T-cell (primary cell): Measurements from ENCODE around the gene PRKCB. TPM values are rescaled to one million over a fixed set of nuclear protein-coding genes. Genes with fewer than 3 reads are reported as not detected.
A peak's percentile ranks its signal among the peaks of the same experiment; 100 is the strongest.
"Not testable (repeated sequence)": the region's sequence is repeated elsewhere in the genome, so short reads cannot be mapped to it uniquely, and the experiment has no call there.

Experiments
- ATAC-seq, 4 experiments: fragments of 200-7000 bp in 3 of 4; fragments of 150-1000 bp in 1 of 4; cut with Tn5 transposase; replicated peaks in 1 of 4; 1 replicate in 3 of 4; 2 replicates in 1 of 4; pipeline ENCODE4 v1.10.0; 2021; ENCODE audit warnings: moderate library complexity in 3 of 4, mild to moderate bottlenecking in 2 of 4, moderate number of reproducible peaks in 1 of 4
- CTCF ChIA-PET, 2 donors: fragments of 300-600 bp; sonication (Branson Sonifier 250); formaldehyde crosslinking; loops; one replicate each; lab custom pipeline; 2022; ENCODE audit warnings: antibody characterized with exemption in 2 of 2; lab: Charles Lee
- POLR2A ChIA-PET, 2 donors: fragments of 300-600 bp; sonication (Branson Sonifier 250); formaldehyde crosslinking; loops; one replicate each; lab custom pipeline; 2022; ENCODE audit warnings: antibody characterized with exemption in 2 of 2; lab: Charles Lee
- DNase-seq, 35 experiments: peaks; one replicate each; pipeline versions ENCODE4 v3.0.0 to v3.0.0-alpha.2; 2013 to 2023
- H3K27ac ChIP-seq: one replicate; pipeline ENCODE4 v1.5.1; 2013; ENCODE audit warnings: low read length
- H3K27me3 ChIP-seq, 2 experiments: replicated peaks in 1 of 2; 1 replicate in 1 of 2; 2 replicates in 1 of 2; pipeline versions ENCODE4 v1.6.1 to v1.7.0; 2013; ENCODE audit warnings: low read length in 1 of 2, mixed read lengths in 1 of 2; ENCODE audit not compliant: control insufficient read depth in 2 of 2, insufficient read depth in 2 of 2; ENCODE audit errors: extremely low read depth in 1 of 2
- H3K36me3 ChIP-seq, 2 donors: 1 replicate in 1 of 2; 2 replicates in 1 of 2; pipeline versions ENCODE4 v1.6.1 to v1.7.0; 2013; ENCODE audit warnings: low read length in 1 of 2; ENCODE audit not compliant: control insufficient read depth in 2 of 2, insufficient read depth in 1 of 2; ENCODE audit errors: extremely low read depth in 1 of 2
- H3K4me1 ChIP-seq, 2 experiments: 1 replicate in 1 of 2; 2 replicates in 1 of 2; pipeline versions ENCODE4 v1.6.1 to v1.7.0; 2013; ENCODE audit warnings: low read length in 2 of 2, mixed read lengths in 1 of 2; ENCODE audit not compliant: insufficient read depth in 2 of 2, control insufficient read depth in 1 of 2; ENCODE audit errors: extremely low read depth in 1 of 2
- H3K4me3 ChIP-seq, 2 donors: 1 replicate in 1 of 2; 2 replicates in 1 of 2; pipeline versions ENCODE4 v1.5.1 to v1.7.0; 2013; ENCODE audit warnings: mild to moderate bottlenecking in 2 of 2, low read length in 1 of 2, moderate library complexity in 1 of 2; ENCODE audit not compliant: control insufficient read depth in 1 of 2; ENCODE audit errors: extremely low read depth in 1 of 2
- H3K9me3 ChIP-seq: 2 replicates; pipeline ENCODE4 v1.7.0; 2013
- H3K27ac Mint-ChIP-seq, 2 donors: one replicate each; pipeline ENCODE4 v1.8.0; 2020 to 2021; ENCODE audit warnings: mild to moderate bottlenecking in 2 of 2, mixed read lengths in 2 of 2
- H3K27me3 Mint-ChIP-seq, 2 donors: one replicate each; pipeline ENCODE4 v1.8.0; 2021 to 2022; ENCODE audit warnings: mixed read lengths in 2 of 2
- H3K36me3 Mint-ChIP-seq: one replicate; pipeline ENCODE4 v1.8.0; 2021; ENCODE audit warnings: mixed read lengths
- H3K4me1 Mint-ChIP-seq, 3 donors: one replicate each; pipeline ENCODE4 v1.8.0; 2020 to 2022; ENCODE audit warnings: mixed read lengths in 3 of 3, mild to moderate bottlenecking in 1 of 3
- H3K4me3 Mint-ChIP-seq, 3 donors: one replicate each; pipeline ENCODE4 v1.8.0; 2020 to 2022; ENCODE audit warnings: mild to moderate bottlenecking in 3 of 3, mixed read lengths in 3 of 3, moderate library complexity in 3 of 3
- H3K9me3 Mint-ChIP-seq, 3 donors: one replicate each; pipeline ENCODE4 v1.8.0; 2020 to 2022; ENCODE audit warnings: mixed read lengths in 3 of 3
- WGBS: methylation state at CpG from one replicate; pipeline ENCODE4 v1.1.5; 2013; ENCODE audit warnings: missing lambda C conversion rate; ENCODE audit not compliant: insufficient coverage; 5-methylcytosine and 5-hydroxymethylcytosine counted together
- total RNA-seq, 35 experiments: library from RNA in 6 of 35; stranded (reverse) in 6 of 35; fragments of 120-200 nt in 1 of 35; gene quantifications; one replicate each; pipeline versions ENCODE4 v1.2.1 to v1.2.4 and lab custom pipeline; 2013 to 2026

The PRKCB gene
- total RNA-seq, 5 donors from 2014 or later (not counting 1 experiment from before 2014, with no cell fraction given), result 84.7 to 114 (median 105) TPM

DNA sequence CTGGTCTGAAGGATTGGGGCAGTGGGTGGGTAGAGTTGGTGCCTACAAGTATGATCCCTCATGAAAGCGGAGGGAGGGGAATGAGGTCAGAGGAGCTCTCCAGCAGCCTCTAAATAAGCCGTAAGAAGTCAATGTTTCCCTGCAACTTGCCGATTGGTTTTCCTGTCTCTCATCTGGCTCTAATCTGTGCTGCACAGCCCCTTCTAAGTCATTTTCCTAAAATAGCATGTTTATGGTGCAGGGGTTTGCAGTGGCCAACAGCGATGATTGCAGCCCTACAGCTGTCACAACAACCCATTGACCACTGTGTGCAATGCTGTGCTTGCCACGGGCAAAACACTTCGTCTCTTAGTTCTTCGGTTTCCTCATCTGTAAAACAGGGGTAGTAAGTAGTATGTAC lies 189.2 kb downstream of the PRKCB start:
- peaks cover 2 to 12% of the 10 kb centered on the region in 2 experiments for H3K4me1 ChIP-seq
- 100% methylated on average over 1 of the region's 7 CpGs for WGBS
- no peaks in the 10 kb centered on the region for H3K27me3 Mint-ChIP-seq
- no peaks in the 10 kb centered on the region for H3K36me3 ChIP-seq
- ATAC-seq, result no peak
- ChIA-PET CTCF (interaction anchor here in 1 of 2 donors (0.6 kb wide), 1 partner anchor 34 kb away, joined by 3 read pairs; no protein-coding TSS in a partner anchor), POLR2A (no interaction called here)
- H3K27ac Mint-ChIP-seq, result no peak overlapping the region
- no peak overlapping the region for H3K4me3 ChIP-seq
- H3K27me3 ChIP-seq, result no peaks in the 10 kb centered on the region
- no peak for DNase-seq
- no peak overlapping the region for H3K4me3 Mint-ChIP-seq
- H3K36me3 Mint-ChIP-seq, result peaks cover 11% of the 10 kb centered on the region
- H3K9me3 Mint-ChIP-seq, result no peaks in the 10 kb centered on the region
- H3K27ac ChIP-seq, result no peak overlapping the region
- H3K9me3 ChIP-seq, result no peaks in the 10 kb centered on the region
- peaks cover 35 to 43% (median 40%) of the 10 kb centered on the region in 3 donors for H3K4me1 Mint-ChIP-seq

GRCh38 chr16:24027466-24027865 lies 191.7 kb downstream of the PRKCB start:
- DNase-seq, result no peak
- H3K27ac ChIP-seq, result no peak overlapping the region
- no peak overlapping the region for H3K4me3 Mint-ChIP-seq
- no peaks in the 10 kb centered on the region for H3K27me3 ChIP-seq
- no peaks in the 10 kb centered on the region for H3K9me3 Mint-ChIP-seq
- no peak overlapping the region for H3K27ac Mint-ChIP-seq
- peaks cover 0 to 6% of the 10 kb centered on the region in 2 donors for H3K36me3 ChIP-seq
- no peaks in the 10 kb centered on the region for H3K27me3 Mint-ChIP-seq
- 86% methylated on average over 7 of the region's 8 CpGs for WGBS
- H3K4me3 ChIP-seq, result no peak overlapping the region
- CTCF ChIA-PET, result interaction anchor here in 1 of 2 donors (1.1 to 1.7 kb wide), 3 partner anchors 9 to 224 kb away, joined by 3 to 5 read pairs (median 4); no protein-coding TSS in a partner anchor
- H3K36me3 Mint-ChIP-seq, result peaks cover 19% of the 10 kb centered on the region
- peaks cover 31 to 51% (median 49%) of the 10 kb centered on the region in 3 donors for H3K4me1 Mint-ChIP-seq
- POLR2A ChIA-PET, result no interaction called here
- no peak for ATAC-seq
- peaks cover 4 to 28% of the 10 kb centered on the region in 2 experiments for H3K4me1 ChIP-seq
- no peaks in the 10 kb centered on the region for H3K9me3 ChIP-seq

DNA sequence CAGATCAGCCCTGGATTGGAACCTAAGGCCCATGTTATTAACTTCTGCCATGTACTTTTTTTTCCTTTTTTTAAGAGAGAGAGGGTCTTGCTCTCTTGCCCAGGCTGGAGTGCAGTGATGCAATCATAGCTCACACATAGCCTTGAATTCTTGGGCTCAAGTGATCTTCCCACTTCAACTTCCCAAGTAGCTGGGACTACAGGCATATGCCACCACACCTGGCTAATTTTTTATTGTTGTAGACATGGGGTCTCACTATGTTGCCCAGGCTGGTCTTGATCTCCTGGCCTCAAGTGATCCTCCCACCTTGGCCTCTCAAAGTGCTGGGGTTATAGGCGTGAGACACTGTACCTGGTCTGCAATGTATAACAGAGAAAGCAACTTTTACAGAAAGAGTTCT lies 194.1 kb downstream of the PRKCB start:
- CTCF ChIA-PET, result interaction anchor here in 1 of 2 donors (1.1 kb wide), 1 partner anchor 14 kb away, joined by 4 read pairs; no protein-coding TSS in a partner anchor
- peaks cover 0 to 17% of the 10 kb centered on the region in 2 donors for H3K36me3 ChIP-seq
- H3K4me3 Mint-ChIP-seq, H3K9me3 ChIP-seq, H3K4me3 ChIP-seq, ATAC-seq, DNase-seq, H3K27me3 Mint-ChIP-seq, H3K9me3 Mint-ChIP-seq, POLR2A ChIA-PET, H3K27me3 ChIP-seq, H3K27ac ChIP-seq: not testable (repeated sequence)
- Mint-ChIP-seq H3K36me3 (peaks cover 35% of the 10 kb centered on the region), H3K27ac (peak overlapping the region; percentile 7 to 22), H3K4me1 (peaks cover 42 to 61% (median 59%) of the 10 kb centered on the region in 3 donors)
- peaks cover 8 to 49% of the 10 kb centered on the region in 2 experiments for H3K4me1 ChIP-seq
- no CpG with 5 or more reads among the region's 1 CpG for WGBS

DNA sequence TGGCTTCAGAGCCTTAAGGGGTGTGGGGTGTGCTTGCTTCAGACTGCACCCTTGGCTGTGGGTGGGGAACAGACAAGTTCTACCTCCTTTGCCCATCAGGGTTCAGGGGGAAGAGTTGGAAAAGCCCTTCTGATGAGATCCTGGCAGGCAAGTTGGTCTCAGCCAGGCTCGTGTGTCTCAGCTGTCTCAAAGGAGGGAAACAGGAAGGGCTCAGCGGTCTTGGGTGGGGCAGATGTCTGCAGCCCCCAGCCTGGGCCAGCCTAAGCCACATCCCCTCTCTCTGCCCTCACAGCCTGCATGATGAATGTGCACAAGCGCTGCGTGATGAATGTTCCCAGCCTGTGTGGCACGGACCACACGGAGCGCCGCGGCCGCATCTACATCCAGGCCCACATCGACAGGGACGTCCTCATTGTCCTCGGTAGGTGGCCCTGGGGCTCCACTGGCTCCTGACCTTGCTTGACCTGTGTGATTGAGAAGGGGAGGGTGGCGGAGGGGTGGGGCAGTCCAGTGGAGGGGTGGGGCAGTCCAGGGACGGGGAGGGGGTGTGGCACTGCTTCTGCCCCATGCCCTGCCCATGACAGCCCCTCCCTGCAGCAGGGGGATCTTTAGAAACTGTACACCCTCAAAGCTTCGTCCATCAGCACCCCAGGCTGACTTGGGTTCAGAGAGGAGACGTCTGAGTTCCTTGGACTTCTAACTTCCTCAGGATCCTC lies 199.5 kb downstream of the PRKCB start:
- peak overlapping the region; percentile 52 for H3K27ac ChIP-seq
- H3K4me3 Mint-ChIP-seq, result peak overlapping the region; percentile 3 to 65 (median 61)
- H3K36me3 ChIP-seq, result peaks cover 0 to 36% of the 10 kb centered on the region in 2 donors
- CTCF ChIA-PET, result interaction anchor here (0.7 to 2.1 kb wide), 6 partner anchors 21 to 235 kb away, joined by 3 to 8 read pairs (median 6); no protein-coding TSS in a partner anchor
- DNase-seq (peak in 32 of 35 experiments; percentile 7 to 68 (median 24)), ATAC-seq (peak; percentile 77 to 91 (median 86))
- no peaks in the 10 kb centered on the region for H3K9me3 Mint-ChIP-seq
- H3K4me1 Mint-ChIP-seq, result peaks cover 51 to 62% (median 59%) of the 10 kb centered on the region in 3 donors
- H3K4me1 ChIP-seq, result peaks cover 20 to 61% of the 10 kb centered on the region in 2 experiments
- WGBS, result 37% methylated on average over 16 of the region's 17 CpGs
- H3K4me3 ChIP-seq, result peak overlapping the region; percentile 21 to 41
- H3K27me3 Mint-ChIP-seq, result no peaks in the 10 kb centered on the region
- no peaks in the 10 kb centered on the region for H3K9me3 ChIP-seq
- POLR2A ChIA-PET, result no interaction called here
- H3K27ac Mint-ChIP-seq, result peak overlapping the region; percentile 87
- H3K27me3 ChIP-seq, result no peaks in the 10 kb centered on the region
- peaks cover 44% of the 10 kb centered on the region for H3K36me3 Mint-ChIP-seq

DNA sequence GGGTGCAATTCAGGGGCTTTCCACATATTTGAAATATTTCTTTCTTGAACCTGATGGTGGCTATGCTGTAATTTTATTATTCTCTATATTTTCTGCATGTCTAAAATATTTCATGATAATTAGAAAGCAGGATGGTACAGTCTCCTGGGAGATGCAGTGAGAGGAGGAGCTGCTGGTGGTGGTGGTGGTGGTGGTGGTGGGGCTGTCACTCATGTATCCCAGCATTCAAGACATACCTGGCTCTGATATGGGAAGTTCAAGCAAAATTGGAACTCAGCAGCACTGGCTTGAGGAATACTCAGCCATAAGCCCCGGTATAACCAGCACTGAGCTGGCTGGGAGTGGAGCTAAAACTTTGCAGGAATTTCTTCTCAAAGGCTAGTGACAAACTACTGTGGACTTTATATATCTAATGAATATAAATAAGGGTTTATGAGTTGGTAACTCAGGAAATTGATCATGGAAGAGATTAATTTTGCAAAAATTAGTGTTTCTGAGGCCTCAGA lies 200.3 kb downstream of the PRKCB start:
- Mint-ChIP-seq H3K27ac (peak overlapping the region; percentile 39 to 48), H3K4me1 (peaks cover 46 to 56% (median 53%) of the 10 kb centered on the region in 3 donors), H3K36me3 (peaks cover 46% of the 10 kb centered on the region), H3K4me3 (peak overlapping the region; percentile 3 to 65 (median 61)), H3K27me3 (no peaks in the 10 kb centered on the region), H3K9me3 (no peaks in the 10 kb centered on the region)
- DNase-seq (no peak), ATAC-seq (no peak)
- no peak overlapping the region for H3K4me3 ChIP-seq
- WGBS, result no CpG with 5 or more reads among the region's 1 CpG
- H3K27me3 ChIP-seq, result no peaks in the 10 kb centered on the region
- no peak overlapping the region for H3K27ac ChIP-seq
- CTCF ChIA-PET, result interaction anchor here (0.5 to 2.1 kb wide), 12 partner anchors 9 to 467 kb away, joined by 3 to 12 read pairs (median 5); no protein-coding TSS in a partner anchor
- H3K36me3 ChIP-seq, result peaks cover 0 to 44% of the 10 kb centered on the region in 2 donors
- POLR2A ChIA-PET, result no interaction called here
- H3K4me1 ChIP-seq, result peaks cover 19 to 53% of the 10 kb centered on the region in 2 experiments
- no peaks in the 10 kb centered on the region for H3K9me3 ChIP-seq

GRCh38 chr16:24036614-24037013 lies 200.8 kb downstream of the PRKCB start:
- peak in 18 of 35 experiments; percentile 5 to 71 (median 18) for DNase-seq
- no peak overlapping the region for H3K27ac ChIP-seq
- ChIA-PET POLR2A (no interaction called here), CTCF (interaction anchor here (0.6 to 2.1 kb wide), 11 partner anchors 9 to 466 kb away, joined by 3 to 12 read pairs (median 5); no protein-coding TSS in a partner anchor)
- peaks cover 16 to 50% of the 10 kb centered on the region in 2 experiments for H3K4me1 ChIP-seq
- Mint-ChIP-seq H3K4me1 (peaks cover 46 to 51% (median 47%) of the 10 kb centered on the region in 3 donors), H3K27ac (peak overlapping the region; percentile 44 to 48), H3K4me3 (peak overlapping the region; percentile 3 to 36 (median 24)), H3K27me3 (no peaks in the 10 kb centered on the region), H3K36me3 (peaks cover 44% of the 10 kb centered on the region), H3K9me3 (no peaks in the 10 kb centered on the region)
- no peaks in the 10 kb centered on the region for H3K9me3 ChIP-seq
- H3K4me3 ChIP-seq, result no peak overlapping the region
- 37% methylated on average over 3 of the region's 8 CpGs for whole genome bisulfite sequencing
- ATAC-seq, result peak in 1 of 4 experiments; percentile 50
- H3K27me3 ChIP-seq, result no peaks in the 10 kb centered on the region
- H3K36me3 ChIP-seq, result peaks cover 0 to 44% of the 10 kb centered on the region in 2 donors
